NCI-H2171 treated with DMSO at 0.1 percent for 48 hours (cell line): ENCODE measurements around the gene ZNF518B.
"Not testable (repeated sequence)": the region's sequence is repeated elsewhere in the genome, so short reads cannot be mapped to it uniquely, and the experiment has no call there.

Experiments
- DNase-seq: peaks from one replicate; lab custom pipeline; 2025; lab: John Stamatoyannopoulos, UW

ZNF518B gene

GRCh38 chr4:10456260-10456594, 999 bp downstream of the ZNF518B start:
- DNase-seq, result no peak

DNA sequence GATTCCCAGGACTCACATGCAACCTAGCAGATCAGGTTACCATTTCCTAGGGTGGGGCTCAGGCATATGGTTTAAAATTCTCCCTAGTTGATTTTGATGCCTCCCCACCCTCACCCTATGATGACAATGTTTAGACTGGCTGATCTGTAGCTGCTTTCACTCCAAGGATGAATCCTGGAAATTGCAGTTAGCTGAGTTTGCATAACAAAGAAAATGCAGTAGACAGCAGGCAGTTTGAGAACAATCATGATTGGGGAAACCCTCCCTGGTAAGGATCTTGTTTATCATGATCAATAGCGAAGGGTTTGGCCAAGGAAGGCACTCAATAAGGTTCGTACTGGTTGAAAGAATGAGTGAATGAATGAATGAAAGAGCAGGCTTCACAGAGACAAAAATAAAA, 2.1 kb downstream of the ZNF518B start:
- DNase-seq, result no peak

DNA sequence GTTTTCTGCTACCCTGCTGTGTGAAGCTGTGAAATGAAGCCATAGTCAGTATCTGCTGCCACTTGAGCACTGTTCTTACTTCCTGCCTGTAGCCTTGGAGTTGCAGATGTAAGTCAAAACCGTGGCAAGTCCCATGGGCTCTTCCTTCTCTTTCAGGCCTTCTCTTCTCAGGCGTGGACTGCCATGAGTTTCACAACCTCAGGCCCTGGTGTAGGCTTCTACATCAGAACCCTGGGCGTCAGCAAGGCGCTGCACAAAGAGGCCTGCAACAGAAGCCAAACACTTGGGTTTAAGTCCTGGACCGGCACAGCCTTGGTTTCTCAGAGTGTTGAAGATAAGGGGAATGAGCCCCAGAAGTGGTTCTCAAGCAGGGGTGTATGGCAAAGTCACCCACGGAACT, 2.5 kb downstream of the ZNF518B start:
- DNase-seq, result no peak

DNA sequence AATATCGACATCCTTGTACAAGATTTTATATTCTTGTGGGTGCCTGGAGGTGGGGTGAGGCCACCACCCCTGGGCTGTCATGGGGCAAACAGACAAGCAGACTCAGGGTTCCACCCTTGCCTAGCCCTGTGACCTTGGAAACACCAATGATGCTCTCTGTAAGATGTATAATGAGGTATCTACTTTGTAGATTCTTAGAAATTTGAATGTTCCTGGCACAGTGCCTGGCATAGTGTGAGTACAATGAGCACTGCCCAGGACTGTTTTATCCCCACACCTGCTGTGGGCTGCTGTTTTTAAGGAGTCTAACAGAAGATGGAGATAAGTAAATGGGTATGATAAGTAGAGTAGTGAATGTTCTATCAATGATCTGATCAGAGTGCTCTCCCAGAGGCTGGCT, 3.1 kb downstream of the ZNF518B start:
- no peak for DNase-seq

DNA sequence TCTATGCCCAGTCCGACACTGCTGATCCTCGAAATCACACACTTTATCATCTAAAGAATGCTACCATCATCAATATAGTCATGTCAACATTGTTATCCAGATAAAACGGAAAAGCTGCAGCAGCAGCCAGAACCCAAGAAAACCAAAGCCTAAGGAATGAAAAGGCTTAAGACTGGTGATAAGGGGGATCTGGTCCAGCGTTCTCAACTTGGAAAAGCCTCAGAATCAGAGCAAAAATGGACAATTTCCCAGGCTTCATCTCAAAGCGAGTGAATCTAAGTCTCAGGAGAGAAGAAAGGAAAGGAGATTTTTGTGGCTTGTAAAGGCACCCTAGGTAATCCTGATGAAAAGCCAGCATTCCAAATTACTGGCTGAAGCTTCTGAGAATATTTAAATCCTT, 8.2 kb downstream of the ZNF518B start:
- DNase-seq, result no peak

DNA sequence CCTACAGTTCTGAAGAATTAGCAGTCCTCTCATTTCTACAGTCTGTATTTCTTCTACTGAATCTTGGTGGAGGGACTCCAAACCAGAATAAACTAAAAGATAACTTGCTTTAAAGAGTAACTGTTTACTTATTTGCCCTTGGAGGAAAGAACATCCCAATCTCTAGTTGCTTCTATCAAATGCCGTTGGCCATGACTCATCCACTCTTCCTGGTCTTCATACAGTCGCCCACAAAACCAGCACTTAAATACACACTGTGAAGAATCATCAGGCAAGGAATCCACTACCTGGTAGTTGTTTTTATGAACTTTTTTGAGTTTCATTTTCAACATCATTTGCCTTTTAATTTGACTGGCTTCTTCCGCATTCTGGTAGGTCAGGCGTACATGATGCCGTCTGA, 14.2 kb downstream of the ZNF518B start:
- DNase-seq, result no peak

GRCh38 chr4:10441512-10441911, 15.7 kb downstream of the ZNF518B start:
- DNase-seq, result no peak

GRCh38 chr4:10438924-10439323, 18.3 kb downstream of the ZNF518B start:
- no peak for DNase-seq

DNA sequence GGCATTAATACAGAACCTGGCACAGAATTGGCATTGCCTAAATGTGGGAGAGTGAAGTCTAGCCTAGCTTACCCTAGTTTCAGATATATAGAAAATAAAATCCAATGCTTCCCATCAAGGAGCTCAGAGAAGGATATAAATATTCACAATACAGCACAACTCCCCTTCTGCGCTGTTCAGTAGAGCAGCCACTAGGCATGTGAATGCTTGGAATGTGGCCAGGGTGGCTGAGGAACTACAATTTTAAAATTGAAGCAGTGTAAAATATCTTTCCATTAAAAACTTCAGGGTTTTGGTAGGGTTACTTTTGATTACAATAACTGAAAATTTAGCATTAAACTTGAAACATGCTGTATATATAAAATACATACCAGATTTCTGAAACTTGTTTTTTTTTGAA, 19.5 kb downstream of the ZNF518B start:
- DNase-seq, result no peak

DNA sequence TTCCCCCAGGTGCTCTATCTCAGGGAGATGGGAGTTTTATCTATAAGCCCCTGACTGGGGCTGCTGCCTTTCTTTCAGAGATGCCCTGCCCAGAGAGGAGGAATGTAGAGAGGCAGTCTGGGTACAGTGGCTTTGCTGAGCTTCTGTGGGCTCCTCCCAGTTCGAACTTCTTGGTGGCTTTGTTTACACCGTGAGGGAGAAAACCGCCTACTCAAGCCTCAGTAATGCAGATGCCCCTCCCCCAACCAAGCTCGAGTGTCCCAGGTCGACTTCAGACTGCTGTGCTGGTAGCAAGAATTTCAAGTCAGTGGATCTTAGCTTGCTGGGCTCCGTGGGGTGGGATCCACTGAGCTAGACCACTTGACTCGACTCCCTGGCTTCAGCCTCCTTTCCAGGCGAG, 29.5 kb downstream of the ZNF518B start:
- not testable (repeated sequence) for DNase-seq

- DNase-seq, result no peak
Measured at GRCh38 chr4:10421344-10422055, 35.7 kb downstream of the ZNF518B start.

DNA sequence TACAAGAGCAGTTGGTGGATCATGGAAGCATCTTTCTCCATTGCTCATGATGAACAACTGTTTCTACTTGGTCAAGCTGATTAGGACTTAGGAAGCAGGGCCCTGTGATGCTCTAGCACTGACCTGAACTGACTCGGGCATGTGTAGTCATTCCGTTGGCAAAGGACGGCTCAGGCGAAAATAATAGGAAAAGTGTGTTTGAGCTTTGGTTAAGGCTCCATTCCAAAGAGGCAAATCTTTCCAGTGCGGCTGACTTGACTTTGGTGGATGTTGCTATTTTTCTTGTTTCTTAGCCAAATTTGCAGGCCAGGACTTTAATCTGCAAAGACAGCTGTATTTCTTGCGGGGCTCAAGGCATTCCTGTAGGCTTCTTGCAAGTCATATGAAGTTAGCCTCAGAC, 39.5 kb downstream of the ZNF518B start:
- DNase-seq, result no peak

DNA sequence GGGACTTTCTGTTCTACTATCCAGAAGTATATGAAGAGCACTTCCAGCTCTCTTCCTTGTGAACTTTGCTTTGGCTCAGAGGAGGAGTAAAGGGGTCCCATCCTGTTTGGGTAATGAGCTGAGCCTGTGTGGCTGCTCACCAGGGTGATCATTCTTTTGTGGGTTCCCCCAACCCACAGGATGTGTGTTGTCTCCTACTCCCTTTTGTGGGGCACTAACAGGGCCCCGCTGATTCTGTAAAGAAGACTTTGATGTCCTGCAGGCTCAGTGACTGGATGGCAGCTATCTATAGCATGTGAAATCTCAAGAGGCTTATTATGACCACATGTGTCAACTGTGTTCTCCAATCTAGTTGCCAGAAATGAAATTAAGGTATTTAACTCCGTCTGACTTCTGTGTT, 40.8 kb downstream of the ZNF518B start:
- no peak for DNase-seq

- DNase-seq, result no peak
Measured at GRCh38 chr4:10413177-10413576, 44.0 kb downstream of the ZNF518B start.

GRCh38 chr4:10405672-10406071, 51.6 kb downstream of the ZNF518B start:
- DNase-seq, result no peak

- DNase-seq, result peak; percentile 14
Measured at GRCh38 chr4:10403633-10404445, 53.4 kb downstream of the ZNF518B start.

DNA sequence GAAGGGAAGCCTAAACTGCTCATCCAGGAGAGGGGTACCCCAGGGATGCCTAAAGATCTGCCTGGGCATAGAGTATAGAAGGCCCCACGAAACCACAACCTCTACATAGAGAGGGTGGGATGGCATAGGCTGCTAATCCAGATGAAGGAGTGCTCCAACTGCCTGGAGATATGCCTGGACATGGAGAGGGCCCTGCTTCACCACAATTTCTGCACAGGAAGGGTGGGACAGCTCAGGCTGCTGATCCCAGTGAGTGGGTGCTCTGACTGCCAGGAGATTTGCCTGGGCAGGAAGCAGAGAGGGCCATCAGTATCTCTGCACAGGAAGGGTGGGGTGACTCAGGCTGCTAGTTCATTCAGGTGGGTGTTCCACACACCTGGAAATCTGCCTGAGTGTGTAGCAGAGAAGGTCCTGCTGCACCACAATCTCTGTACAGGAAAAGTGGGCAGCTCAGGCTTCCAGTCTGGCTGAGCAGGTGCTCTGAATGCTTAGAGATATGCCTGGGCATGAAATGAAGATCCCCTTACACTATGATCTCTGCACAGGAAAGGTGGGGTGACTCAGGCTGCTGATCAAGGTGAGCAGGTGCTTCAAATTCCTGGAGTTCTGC, 61.1 kb downstream of the ZNF518B start:
- peak; percentile 23 for DNase-seq
